H1 (cell line): ENCODE results near the gene TEKT3. TPM values are rescaled to one million over a fixed set of nuclear protein-coding genes. Genes with fewer than 3 reads are reported as not detected.

ENCODE experiments used
- CTCF ChIA-PET: fragments of 300-600 bp; sonication (Branson Sonifier 250); formaldehyde crosslinking; loops from one replicate; lab custom pipeline; 2021; ENCODE audit not compliant: partially characterized antibody; lab: Charles Lee
- POLR2A ChIA-PET: fragments of 300-600 bp; sonication (Branson Sonifier 250); formaldehyde crosslinking; loops from one replicate; lab custom pipeline; 2021; ENCODE audit warnings: inconsistent platforms; ENCODE audit not compliant: partially characterized antibody; lab: Charles Lee
- DNase-seq, 2 experiments: peaks; one replicate each; pipeline versions ENCODE4 v3.0.0 to v3.0.0-alpha.2; 2010 to 2022; ENCODE audit warnings: low spot score in 2 of 2, low read depth in 1 of 2, mixed read lengths in 1 of 2
- FAIRE-seq: peaks from 2 replicates; lab custom pipeline; 2011; peaks lifted over from hg19 to GRCh38; lab: Jason Lieb, UNC
- H2AFZ ChIP-seq: 2 replicates; pipeline ENCODE4 v1.8.1; 2012; ENCODE audit warnings: low read length, inconsistent platforms
- H2AK5ac ChIP-seq: 2 replicates; pipeline ENCODE4 v1.6.1; 2013; ENCODE audit warnings: low read depth, low read length
- H2BK120ac ChIP-seq: replicated peaks from 2 replicates; pipeline ENCODE3; 2013; ENCODE audit warnings: low read depth, low read length, inconsistent platforms
- H2BK12ac ChIP-seq: 2 replicates; pipeline ENCODE4 v1.6.1; 2013; ENCODE audit warnings: low read depth, low read length
- H2BK15ac ChIP-seq: 2 replicates; pipeline ENCODE4 v1.6.1; 2013; ENCODE audit warnings: low read length
- H2BK20ac ChIP-seq: 2 replicates; pipeline ENCODE4 v1.6.1; 2013; ENCODE audit warnings: low read length
- H2BK5ac ChIP-seq: 2 replicates; pipeline ENCODE4 v1.6.1; 2013; ENCODE audit warnings: low read depth, low read length
- H3K14ac ChIP-seq: 2 replicates; pipeline ENCODE4 v1.6.1; 2013; ENCODE audit warnings: inconsistent platforms; ENCODE audit not compliant: insufficient read length
- H3K18ac ChIP-seq: 2 replicates; pipeline ENCODE4 v1.6.1; 2013; ENCODE audit warnings: low read length; ENCODE audit errors: extremely low read depth
- H3K23ac ChIP-seq: 2 replicates; pipeline ENCODE4 v1.6.1; 2013; ENCODE audit warnings: inconsistent platforms; ENCODE audit not compliant: insufficient read length
- H3K23me2 ChIP-seq: 2 replicates; pipeline ENCODE4 v1.6.1; 2013; ENCODE audit warnings: low read depth, low read length
- H3K27ac ChIP-seq: 2 replicates; pipeline ENCODE4 v1.6.1; 2011; ENCODE audit warnings: low read depth, low read length, inconsistent platforms
- H3K27me3 ChIP-seq, 4 experiments: replicated peaks in 1 of 4; 1 replicate in 1 of 4; 2 replicates in 3 of 4; pipeline versions ENCODE4 v1.6.1 to v1.8.1; 2011 to 2013; ENCODE audit warnings: low read length in 3 of 4, mild to moderate bottlenecking in 3 of 4, inconsistent platforms in 2 of 4, mixed read lengths in 2 of 4, moderate library complexity in 1 of 4; ENCODE audit not compliant: control insufficient read depth in 3 of 4, insufficient read depth in 3 of 4; ENCODE audit errors: extremely low read depth in 1 of 4
- H3K36me3 ChIP-seq, 4 experiments: 2 replicates each; pipeline versions ENCODE4 v1.6.1 to v1.8.1; 2011 to 2013; ENCODE audit warnings: mild to moderate bottlenecking in 4 of 4, low read length in 3 of 4, moderate library complexity in 2 of 4, control low read depth in 1 of 4, inconsistent platforms in 1 of 4; ENCODE audit not compliant: insufficient read depth in 4 of 4, control insufficient read depth in 2 of 4
- H3K4ac ChIP-seq: replicated peaks from 2 replicates; pipeline ENCODE3; 2013; ENCODE audit warnings: low read length, low read depth, mixed read lengths, inconsistent platforms; ENCODE audit not compliant: insufficient read length
- H3K4me1 ChIP-seq, 4 experiments: replicated peaks in 1 of 4; 1 replicate in 1 of 4; 2 replicates in 3 of 4; pipeline versions ENCODE4 v1.6.1 to v1.8.1; 2011 to 2013; ENCODE audit warnings: low read length in 3 of 4, inconsistent platforms in 2 of 4, mixed read lengths in 1 of 4; ENCODE audit not compliant: insufficient read depth in 4 of 4, control insufficient read depth in 3 of 4
- H3K4me2 ChIP-seq, 2 experiments: 2 replicates each; pipeline versions ENCODE4 v1.6.1 to v1.8.1; 2011 to 2013; ENCODE audit warnings: low read depth in 2 of 2, low read length in 2 of 2, control low read depth in 1 of 2, inconsistent platforms in 1 of 2, mild to moderate bottlenecking in 1 of 2; ENCODE audit not compliant: insufficient read depth in 1 of 2
- H3K4me3 ChIP-seq, 4 experiments: fragments of 200-600, 300-600 bp in 1 of 4; sonication (generic), shearing (Covaris generic), sonication (Bioruptor Twin) in 1 of 4; 2 replicates each; pipeline versions ENCODE4 v1.5.1 to v1.8.1; 2011 to 2016; ENCODE audit warnings: low read length in 4 of 4, low read depth in 3 of 4, control low read depth in 2 of 4, inconsistent platforms in 2 of 4, mild to moderate bottlenecking in 2 of 4, mixed read lengths in 1 of 4, moderate library complexity in 1 of 4; ENCODE audit not compliant: insufficient read depth in 2 of 4; ENCODE audit errors: extremely low read depth in 1 of 4
- H3K56ac ChIP-seq: replicated peaks from 2 replicates; pipeline ENCODE3; 2013; ENCODE audit warnings: low read depth, mild to moderate bottlenecking, mixed read lengths, low read length, inconsistent platforms; ENCODE audit not compliant: insufficient read length
- H3K79me1 ChIP-seq: 2 replicates; pipeline ENCODE4 v1.6.1; 2013; ENCODE audit warnings: low read depth, low read length, control low read depth
- H3K79me2 ChIP-seq, 2 experiments: 2 replicates each; pipeline versions ENCODE4 v1.6.1 to v1.8.1; 2012 to 2013; ENCODE audit warnings: low read length in 2 of 2, mild to moderate bottlenecking in 2 of 2, inconsistent platforms in 1 of 2; ENCODE audit not compliant: insufficient read depth in 2 of 2, control insufficient read depth in 1 of 2
- H3K9ac ChIP-seq, 4 experiments: replicated peaks in 1 of 4; 1 replicate in 1 of 4; 2 replicates in 3 of 4; pipeline versions ENCODE4 v1.6.1 to v1.8.1; 2011 to 2013; ENCODE audit warnings: low read depth in 3 of 4, low read length in 3 of 4, control low read depth in 2 of 4, mild to moderate bottlenecking in 2 of 4, moderate library complexity in 2 of 4, inconsistent platforms in 1 of 4; ENCODE audit errors: extremely low read depth in 1 of 4
- H3K9me3 ChIP-seq, 2 experiments: 2 replicates each; pipeline versions ENCODE4 v1.6.1 to v1.8.1; 2012 to 2013; ENCODE audit warnings: mild to moderate bottlenecking in 2 of 2, moderate library complexity in 2 of 2, control low read depth in 1 of 2, inconsistent platforms in 1 of 2, low read depth in 1 of 2, low read length in 1 of 2, mixed read lengths in 1 of 2; ENCODE audit not compliant: insufficient read depth in 2 of 2
- H4K20me1 ChIP-seq, 2 experiments: replicated peaks in 1 of 2; 2 replicates each; pipeline versions ENCODE3 to v1.8.1; 2011 to 2013; ENCODE audit warnings: inconsistent platforms in 2 of 2, low read length in 2 of 2, mild to moderate bottlenecking in 1 of 2; ENCODE audit not compliant: insufficient read depth in 2 of 2, control insufficient read depth in 1 of 2
- H4K5ac ChIP-seq: 2 replicates; pipeline ENCODE4 v1.6.1; 2013; ENCODE audit warnings: low read length, low read depth, mixed read lengths, inconsistent platforms; ENCODE audit not compliant: insufficient read length
- H4K8ac ChIP-seq: 2 replicates; pipeline ENCODE4 v1.8.0; 2013; ENCODE audit warnings: mild to moderate bottlenecking, moderate library complexity, low read length, inconsistent platforms; ENCODE audit not compliant: insufficient read depth; ENCODE audit errors: extremely low read depth
- H4K91ac ChIP-seq: replicated peaks from 2 replicates; pipeline ENCODE3; 2013; ENCODE audit warnings: low read length, mixed read lengths, inconsistent platforms; ENCODE audit not compliant: insufficient read length
- ASH2L ChIP-seq: fragments of 200-600, 300-600 bp; sonication (generic); IDR thresholded peaks from one replicate; pipeline ENCODE4 v1.7.1; 2017; ENCODE audit warnings: low read length
- BCL11A ChIP-seq, 2 experiments: IDR thresholded peaks; one replicate each; pipeline ENCODE4 v1.6.1; 2011; ENCODE audit warnings: low read depth in 2 of 2, low read length in 2 of 2, mild to moderate bottlenecking in 2 of 2
- CREB1 ChIP-seq: IDR thresholded peaks from 2 replicates; pipeline ENCODE4 v1.6.1; 2012; ENCODE audit warnings: inconsistent platforms
- CTBP2 ChIP-seq: IDR thresholded peaks from 2 replicates; pipeline ENCODE4 v1.7.0; 2011; ENCODE audit warnings: borderline replicate concordance, mild to moderate bottlenecking, moderate library complexity, mixed read lengths, low read length; ENCODE audit not compliant: insufficient read depth, insufficient read length
- GABPA ChIP-seq: IDR thresholded peaks from 2 replicates; pipeline ENCODE4 v1.6.1; 2011; ENCODE audit warnings: mild to moderate bottlenecking, low read length, moderate library complexity, borderline replicate concordance; ENCODE audit not compliant: insufficient read depth
- JUND ChIP-seq: IDR thresholded peaks from 2 replicates; pipeline ENCODE4 v1.6.1; 2011; ENCODE audit warnings: mild to moderate bottlenecking, improper control_type of control experiment, low read length
- MAX ChIP-seq: IDR thresholded peaks from 2 replicates; pipeline ENCODE4 v1.6.1; 2012; ENCODE audit warnings: inconsistent platforms
- NRF1 ChIP-seq: IDR thresholded peaks from 2 replicates; pipeline ENCODE4 v1.6.1; 2011; ENCODE audit warnings: mild to moderate bottlenecking, low read depth, low read length, improper control_type of control experiment
- POLR2A ChIP-seq, 2 experiments: IDR thresholded peaks; 1 replicate in 1 of 2; 2 replicates in 1 of 2; pipeline ENCODE4 v1.6.1; 2011; ENCODE audit warnings: low read depth in 2 of 2, low read length in 2 of 2, mild to moderate bottlenecking in 2 of 2; ENCODE audit errors: control extremely low read depth in 1 of 2
- RAD21 ChIP-seq, 2 experiments: IDR thresholded peaks in 1 of 2; conservative IDR thresholded peaks in 1 of 2; 2 replicates each; pipeline ENCODE4 v1.6.1; 2011; ENCODE audit warnings: low read depth in 2 of 2, low read length in 2 of 2, improper control_type of control experiment in 1 of 2, inconsistent platforms in 1 of 2, mild to moderate bottlenecking in 1 of 2, moderate library complexity in 1 of 2
- RBBP5 ChIP-seq: IDR thresholded peaks from 2 replicates; pipeline ENCODE4 v1.7.1; 2012; ENCODE audit warnings: low read depth, mild to moderate bottlenecking, inconsistent platforms, low read length, moderate library complexity, borderline replicate concordance
- WGBS, 2 experiments: shearing (Covaris generic) in 1 of 2; methylation state at CpG; one replicate each; pipeline versions ENCODE4 v1.1.6 to v1.1.7; 2013 to 2015; ENCODE audit warnings: low lambda C conversion rate in 2 of 2, mixed read lengths in 2 of 2, inconsistent platforms in 1 of 2, low coverage in 1 of 2, missing lambda C conversion rate in 1 of 2; ENCODE audit not compliant: insufficient replicate concordance in 2 of 2, insufficient coverage in 1 of 2, insufficient read length in 1 of 2; ENCODE audit errors: extremely low coverage in 1 of 2, missing lambda C conversion rate in 1 of 2; 5-methylcytosine and 5-hydroxymethylcytosine counted together
- polyA plus RNA-seq, 7 experiments: library from polyadenylated mRNA; depleted of rRNA in 3 of 7; stranded (reverse) in 5 of 7; unstranded in 2 of 7; fragments of >200 nt in 5 of 7; fragments of 200-250 nt in 2 of 7; gene quantifications; 1 replicate in 5 of 7; 2 replicates in 1 of 7; 4 replicates in 1 of 7; pipeline versions ENCODE4 v1.2.1 to v1.2.3, GENCODE V29; 2011 to 2013; ENCODE audit warnings: missing spikeins in 2 of 7, mixed read lengths in 2 of 7
- total RNA-seq: library from RNA; stranded (reverse); fragmentation: NEBNext Ultra II Directional; extraction: Animal tissue kit (Norgen Biotek cat#: 25700); gene quantifications from 2 replicates; pipeline ENCODE4 v1.2.1, GENCODE V29; 2021

Gene TEKT3
- total and polyA plus RNA-seq, 2 of the 8 experiments (the other 6 are each of a cell fraction or from before 2014, with no cell fraction given): 2.2 to 2.9 TPM

GRCh38 chr17:15260376-15261257 lies 80.8 kb downstream of the TEKT3 start:
- Histone ChIP-seq H3K4me1 (peaks cover 0 to 16% (median 4%) of the 10 kb centered on the region in 4 experiments; a peak in 5 of 7 replicates), H2BK20ac (no peak overlapping the region), H3K14ac (no peak overlapping the region), H2BK5ac (no peak overlapping the region), H3K36me3 (no peaks in the 10 kb centered on the region), H3K56ac (no peak overlapping the region), H4K91ac (peak overlapping the region; percentile 75), H2AFZ (peak overlapping the region; percentile 87), H3K4me2 (peak overlapping the region; percentile 56 to 100), H3K23me2 (peaks cover 22% of the 10 kb centered on the region), H2BK15ac (no peak overlapping the region), H3K9ac (no peak overlapping the region), H2BK120ac (no peak overlapping the region), H2BK12ac (peak overlapping the region; percentile 86; the same call in 1 of the 2 replicates), H3K23ac (no peak overlapping the region), H4K20me1 (peaks cover 0 to 4% of the 10 kb centered on the region in 2 experiments), H3K79me1 (no peaks in the 10 kb centered on the region), H3K4ac (no peak overlapping the region), H4K8ac (peak overlapping the region; percentile 45; the same call in 1 of the 2 replicates), H3K9me3 (no peaks in the 10 kb centered on the region), H3K4me3 (peak overlapping the region; percentile 55 to 71 (median 65)), H3K18ac (0 out of 2 replicates have a peak overlapping the region, but pooled peaks have one; percentile 62), H4K5ac (no peak overlapping the region), H2AK5ac (no peak overlapping the region), H3K27ac (no peak overlapping the region), H3K27me3 (peaks cover 42 to 78% (median 68%) of the 10 kb centered on the region in 4 experiments), H3K79me2 (no peaks in the 10 kb centered on the region)
- FAIRE-seq (no peak), DNase-seq (peak; percentile 47 to 92)
- POLR2A ChIA-PET: interaction anchor here (1.1 kb wide), 1 partner anchor 243 kb away, joined by 3 read pairs; no protein-coding TSS in a partner anchor
- CTCF ChIA-PET: interaction anchor here (0.7 to 7.3 kb wide), 22 partner anchors 9 to 246 kb away, joined by 3 to 87 read pairs (median 4); partner anchors contain the start of gene CDRT4
- WGBS, 2 experiments: 5% methylated on average over 53 of the region's 67 CpGs; no CpG with 5 or more reads in 1 of the 2 experiments
- no peak for TF ChIP-seq NRF1
- TF ChIP-seq CREB1: no peak; the same call in 1 of the 2 replicates
- no peak for TF ChIP-seq GABPA
- TF ChIP-seq JUND: no peak
- no peak for TF ChIP-seq POLR2A (IDR thresholded peaks at IDR 0.05; ENCODE audit: control extremely low read depth in 1 of 2, low read depth in 2 of 2, low read length in 2 of 2)
- peak; percentile 61; the same call in 1 of the 2 replicates for TF ChIP-seq RBBP5
- no peak for TF ChIP-seq CTBP2
- TF ChIP-seq ASH2L: peak; percentile 83
- no peak for TF ChIP-seq BCL11A (IDR thresholded peaks at IDR 0.05; ENCODE audit: low read depth in 2 of 2, low read length in 2 of 2)
- peak; percentile 77 for TF ChIP-seq MAX
- TF ChIP-seq RAD21 (IDR thresholded peaks at IDR 0.05 in 1 of 2, conservative IDR thresholded peaks at IDR 0.05 in 1 of 2; ENCODE audit: low read depth in 2 of 2, low read length in 2 of 2): peak; percentile 78 to 95
